IMR-90 (cell line): Measurements from ENCODE around the gene RAP2B. TPM values are rescaled to one million over a fixed set of nuclear protein-coding genes. Genes with fewer than 3 reads are reported as not detected.

Source experiments
- ATAC-seq: fragments of 200-7000 bp; cut with Tn5 transposase; 2 replicates; pipeline ENCODE4 v1.9.1; 2020; ENCODE audit warnings: low read depth, mild to moderate bottlenecking, moderate library complexity
- BruUV-seq: library from RNA; stranded (reverse); fragments of 400-500 nt; replicated peaks from 2 replicates; lab custom pipeline; 2021; lab: Mats Ljungman, UMichigan
- CTCF ChIA-PET: fragments of 300-600 bp; formaldehyde crosslinking; extraction: SDS; loops from one replicate; lab custom pipeline; 2021; ENCODE audit warnings: antibody characterized with exemption; lab: Yijun Ruan, JAX
- POLR2A ChIA-PET: fragments of 300-600 bp; sonication (Branson Sonifier 250); formaldehyde crosslinking; loops from one replicate; lab custom pipeline; 2022; ENCODE audit warnings: antibody characterized with exemption; ENCODE audit not compliant: unreplicated experiment; lab: Charles Lee
- DNase-seq: peaks from one replicate; pipeline ENCODE4 v3.0.0; 2013
- H2AFZ ChIP-seq: replicated peaks from 2 replicates; pipeline ENCODE3; 2013; ENCODE audit warnings: low read length, mild to moderate bottlenecking; ENCODE audit not compliant: poor library complexity
- H2AK5ac ChIP-seq: 2 replicates; pipeline ENCODE4 v1.6.1; 2013; ENCODE audit warnings: low read depth, low read length, inconsistent platforms
- H2AK9ac ChIP-seq: replicated peaks from 2 replicates; pipeline ENCODE3; 2013; ENCODE audit warnings: mild to moderate bottlenecking, low read depth, low read length, moderate library complexity; ENCODE audit not compliant: poor library complexity
- H2BK120ac ChIP-seq: 2 replicates; pipeline ENCODE4 v1.6.1; 2013; ENCODE audit warnings: low read depth, low read length, inconsistent platforms
- H2BK15ac ChIP-seq: 3 replicates; pipeline ENCODE4 v1.6.1; 2013; ENCODE audit warnings: low read depth, low read length, inconsistent platforms
- H2BK20ac ChIP-seq: 2 replicates; pipeline ENCODE4 v1.6.1; 2013; ENCODE audit warnings: low read depth, mild to moderate bottlenecking, inconsistent platforms, low read length, moderate library complexity
- H2BK5ac ChIP-seq: 2 replicates; pipeline ENCODE4 v1.6.1; 2013; ENCODE audit warnings: mild to moderate bottlenecking, low read depth, low read length, inconsistent platforms; ENCODE audit not compliant: poor library complexity, severe bottlenecking
- H3K14ac ChIP-seq: replicated peaks from 2 replicates; pipeline ENCODE4 v1.6.1; 2013; ENCODE audit warnings: low read depth, low read length, inconsistent platforms
- H3K18ac ChIP-seq: 2 replicates; pipeline ENCODE4 v1.6.1; 2013; ENCODE audit warnings: low read depth, low read length, control low read depth
- H3K23ac ChIP-seq: 2 replicates; pipeline ENCODE4 v1.6.1; 2013; ENCODE audit warnings: low read depth, low read length, inconsistent platforms
- H3K27ac ChIP-seq: 2 replicates; pipeline ENCODE4 v1.5.1; 2013; ENCODE audit warnings: mild to moderate bottlenecking, control low read depth, low read length; ENCODE audit not compliant: insufficient read depth
- H3K27me3 ChIP-seq: 2 replicates; pipeline ENCODE4 v1.6.1; 2013; ENCODE audit warnings: low read length; ENCODE audit not compliant: control insufficient read depth, insufficient read depth
- H3K36me3 ChIP-seq: 2 replicates; pipeline ENCODE4 v1.6.1; 2013; ENCODE audit warnings: low read length, mixed read lengths; ENCODE audit not compliant: control insufficient read depth, insufficient read depth
- H3K4ac ChIP-seq: 2 replicates; pipeline ENCODE4 v1.6.1; 2013; ENCODE audit warnings: low read depth, low read length, inconsistent platforms
- H3K4me1 ChIP-seq: 2 replicates; pipeline ENCODE4 v1.6.1; 2013; ENCODE audit warnings: low read length, mixed read lengths; ENCODE audit not compliant: control insufficient read depth, insufficient read depth
- H3K4me2 ChIP-seq: 2 replicates; pipeline ENCODE4 v1.6.1; 2013; ENCODE audit warnings: low read depth, mild to moderate bottlenecking, control low read depth, low read length, moderate library complexity
- H3K4me3 ChIP-seq: 2 replicates; pipeline ENCODE4 v1.5.1; 2013; ENCODE audit warnings: low read depth, mild to moderate bottlenecking, control low read depth, low read length, moderate library complexity; ENCODE audit not compliant: insufficient read depth
- H3K56ac ChIP-seq: 2 replicates; pipeline ENCODE4 v1.6.1; 2013; ENCODE audit warnings: low read length, inconsistent platforms; ENCODE audit not compliant: insufficient read depth; ENCODE audit errors: extremely low read depth
- H3K79me1 ChIP-seq, 2 experiments: 2 replicates each; pipeline ENCODE4 v1.6.1; 2013; ENCODE audit warnings: low read length in 2 of 2, inconsistent platforms in 1 of 2, low read depth in 1 of 2
- H3K9ac ChIP-seq: 2 replicates; pipeline ENCODE4 v1.6.1; 2013; ENCODE audit warnings: low read depth, low read length, control low read depth
- H3K9me1 ChIP-seq: 2 replicates; pipeline ENCODE4 v1.6.1; 2013; ENCODE audit warnings: low read length, inconsistent platforms; ENCODE audit not compliant: insufficient read depth
- H3K9me3 ChIP-seq: 2 replicates; pipeline ENCODE4 v1.6.1; 2013; ENCODE audit warnings: low read length; ENCODE audit not compliant: control insufficient read depth, insufficient read depth
- H4K20me1 ChIP-seq: 2 replicates; pipeline ENCODE4 v1.6.1; 2013; ENCODE audit warnings: low read length, inconsistent platforms; ENCODE audit not compliant: insufficient read depth
- H4K5ac ChIP-seq: 2 replicates; pipeline ENCODE4 v1.6.1; 2013; ENCODE audit warnings: mild to moderate bottlenecking, low read depth, low read length, control low read depth
- H4K8ac ChIP-seq, 2 experiments: 2 replicates each; pipeline ENCODE4 v1.6.1; 2013; ENCODE audit warnings: low read depth in 2 of 2, low read length in 2 of 2, control low read depth in 1 of 2, inconsistent platforms in 1 of 2
- H4K91ac ChIP-seq: 2 replicates; pipeline ENCODE4 v1.6.1; 2013; ENCODE audit warnings: low read depth, low read length, inconsistent platforms; ENCODE audit not compliant: insufficient read depth
- CTCF ChIP-seq: conservative IDR thresholded peaks from 2 replicates; pipeline ENCODE4 v1.5.1; 2012; ENCODE audit warnings: mild to moderate bottlenecking, low read depth, low read length, improper control_type of control experiment
- ELK1 ChIP-seq: fragments of 150-350 bp; IDR thresholded peaks from 2 replicates; pipeline ENCODE4 v1.6.1; 2016; ENCODE audit warnings: low read depth, mild to moderate bottlenecking, low read length, moderate library complexity, borderline replicate concordance
- FOS ChIP-seq: fragments of 150-350 bp; IDR thresholded peaks from 2 replicates; pipeline ENCODE4 v1.6.1; 2016; ENCODE audit warnings: low read depth, low read length
- NFE2L2 ChIP-seq: fragments of 150-350 bp; IDR thresholded peaks from 2 replicates; pipeline ENCODE4 v1.6.1; 2016; ENCODE audit warnings: low read depth, mild to moderate bottlenecking, low read length
- POLR2A ChIP-seq: IDR thresholded peaks from 2 replicates; pipeline ENCODE4 v1.6.1; 2012; ENCODE audit warnings: mild to moderate bottlenecking, low read depth, low read length
- RCOR1 ChIP-seq: IDR thresholded peaks from 2 replicates; pipeline ENCODE4 v1.6.1; 2012; ENCODE audit warnings: mild to moderate bottlenecking, low read length, improper control_type of control experiment; ENCODE audit not compliant: insufficient replicate concordance
- RFX5 ChIP-seq: IDR thresholded peaks from 2 replicates; pipeline ENCODE4 v1.8.0; 2012; ENCODE audit warnings: low read depth, mild to moderate bottlenecking, low read length, moderate library complexity
- WGBS, 2 experiments: methylation state at CpG; one replicate each; pipeline versions ENCODE4 v1.1.5 to v1.1.7; 2013; ENCODE audit warnings: missing lambda C conversion rate in 2 of 2; ENCODE audit not compliant: insufficient read length in 1 of 2; ENCODE audit errors: extremely low coverage in 2 of 2; 5-methylcytosine and 5-hydroxymethylcytosine counted together
- dilution Hi-C: fragments of 300-500 bp; cut with HindIII; formaldehyde crosslinking; loops from one replicate; pipeline ENCODE4 v1.14.3; 2018; ENCODE audit warnings: low sequenced_read_pairs; ENCODE audit not compliant: unreplicated experiment
- in situ Hi-C: fragments of 300-500 bp; cut with MboI; formaldehyde crosslinking; loops from 3 replicates; pipeline ENCODE4 v1.14.3; 2019; ENCODE audit warnings: low sequenced_read_pairs, inconsistent platforms, mixed read lengths
- intact Hi-C: fragments of 100-400 bp; cut with micrococcal nuclease; formaldehyde crosslinking; loops from 2 replicates; pipeline ENCODE4 v1.10.0; 2022
- polyA plus RNA-seq, 3 experiments: library from polyadenylated mRNA; depleted of rRNA; stranded (reverse); fragments of >200 nt; gene quantifications; 2 replicates each; pipeline ENCODE4 v1.2.3, GENCODE V29; 2012; ENCODE audit warnings: low replicate concordance in 1 of 3
- total RNA-seq: library from RNA; depleted of rRNA; stranded (reverse); fragments of >200 nt; gene quantifications from 2 replicates; pipeline ENCODE4 v1.2.3, GENCODE V29; 2012

The RAP2B gene
- total and polyA plus RNA-seq, 2 of the 4 experiments (the other 2 are of a cell fraction): 6.6 to 12.4 TPM

GRCh38 chr3:153144071-153144470 lies 18.0 kb upstream of the RAP2B start:
- no peak overlapping the region for H3K23ac ChIP-seq
- BruUV-seq: no TSS peak
- H3K79me1 ChIP-seq: no peaks in the 10 kb centered on the region
- DNase-seq (no peak), ATAC-seq (no peak)
- no peak overlapping the region for H4K5ac ChIP-seq
- no peaks in the 10 kb centered on the region for H3K36me3 ChIP-seq
- peak overlapping the region; percentile 26; the same call in 1 of the 2 replicates for H2BK120ac ChIP-seq
- TF ChIP-seq POLR2A (no peak), ELK1 (no peak), NFE2L2 (no peak), RFX5 (no peak), FOS (no peak), CTCF (no peak), RCOR1 (no peak)
- no peaks in the 10 kb centered on the region for H3K27me3 ChIP-seq
- no CpG with 5 or more reads among the region's 1 CpG for WGBS, 2 experiments
- H3K56ac ChIP-seq: no peak overlapping the region
- H4K91ac ChIP-seq: no peak overlapping the region
- no peak overlapping the region for H2AFZ ChIP-seq
- H3K4me1 ChIP-seq: peaks cover 8% of the 10 kb centered on the region
- dilution Hi-C loops: no loop called here
- no peak overlapping the region for H2BK5ac ChIP-seq
- H2BK20ac ChIP-seq: peak overlapping the region; percentile 13; the same call in 1 of the 2 replicates
- H3K18ac ChIP-seq: no peak overlapping the region
- no peak overlapping the region for H4K8ac ChIP-seq
- no peak overlapping the region for H2BK15ac ChIP-seq
- H4K20me1 ChIP-seq: no peaks in the 10 kb centered on the region
- no peak overlapping the region for H3K9ac ChIP-seq
- no peak overlapping the region for H2AK9ac ChIP-seq
- POLR2A ChIA-PET: no interaction called here
- H3K9me1 ChIP-seq: peaks cover 4% of the 10 kb centered on the region
- no peak overlapping the region for H3K14ac ChIP-seq
- no peaks in the 10 kb centered on the region for H3K9me3 ChIP-seq
- no peak overlapping the region for H2AK5ac ChIP-seq
- no peak overlapping the region for H3K4ac ChIP-seq
- in situ Hi-C loops: no loop called here
- intact Hi-C loops: no loop called here
- CTCF ChIA-PET: no interaction called here
- no peak overlapping the region for H3K4me2 ChIP-seq
- no peak overlapping the region for H3K27ac ChIP-seq
- H3K4me3 ChIP-seq: no peak overlapping the region
